NCI-H226 (cell line): ENCODE measurements around the gene SHROOM1.
A peak's percentile ranks its signal among the peaks of the same experiment; 100 is the strongest.

Experiments
- DNase-seq: peaks from one replicate; pipeline ENCODE4 v3.0.0-alpha.2; 2015

The SHROOM1 gene

DNA sequence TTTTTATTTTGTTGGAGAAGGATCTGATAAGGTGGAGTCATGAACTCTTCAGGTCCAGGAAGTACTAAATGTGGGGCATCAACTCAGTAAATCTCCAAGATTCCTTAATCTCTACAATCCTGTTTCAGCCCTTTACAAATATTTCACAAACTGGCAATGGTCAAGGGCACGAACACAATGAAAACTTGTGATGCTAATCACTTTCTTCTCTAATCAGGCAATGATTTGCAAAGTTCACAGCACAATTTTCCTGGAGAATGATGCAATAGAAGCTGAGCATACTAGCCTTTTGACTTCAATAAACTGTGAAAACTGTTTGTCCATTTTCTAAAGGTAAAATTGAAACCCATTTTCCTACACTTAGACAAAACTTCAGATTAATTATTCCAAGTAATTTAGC lies 18.9 kb upstream of the SHROOM1 start:
- no peak for DNase-seq

- no peak for DNase-seq
Observed at GRCh38 chr5:132848270-132848669, 17.8 kb upstream of the SHROOM1 start.

GRCh38 chr5:132841305-132841704 lies 10.9 kb upstream of the SHROOM1 start:
- DNase-seq, result peak; percentile 36

GRCh38 chr5:132840896-132841295 lies 10.4 kb upstream of the SHROOM1 start:
- no peak for DNase-seq

GRCh38 chr5:132840313-132840712 lies 9.9 kb upstream of the SHROOM1 start:
- DNase-seq, result no peak

DNA sequence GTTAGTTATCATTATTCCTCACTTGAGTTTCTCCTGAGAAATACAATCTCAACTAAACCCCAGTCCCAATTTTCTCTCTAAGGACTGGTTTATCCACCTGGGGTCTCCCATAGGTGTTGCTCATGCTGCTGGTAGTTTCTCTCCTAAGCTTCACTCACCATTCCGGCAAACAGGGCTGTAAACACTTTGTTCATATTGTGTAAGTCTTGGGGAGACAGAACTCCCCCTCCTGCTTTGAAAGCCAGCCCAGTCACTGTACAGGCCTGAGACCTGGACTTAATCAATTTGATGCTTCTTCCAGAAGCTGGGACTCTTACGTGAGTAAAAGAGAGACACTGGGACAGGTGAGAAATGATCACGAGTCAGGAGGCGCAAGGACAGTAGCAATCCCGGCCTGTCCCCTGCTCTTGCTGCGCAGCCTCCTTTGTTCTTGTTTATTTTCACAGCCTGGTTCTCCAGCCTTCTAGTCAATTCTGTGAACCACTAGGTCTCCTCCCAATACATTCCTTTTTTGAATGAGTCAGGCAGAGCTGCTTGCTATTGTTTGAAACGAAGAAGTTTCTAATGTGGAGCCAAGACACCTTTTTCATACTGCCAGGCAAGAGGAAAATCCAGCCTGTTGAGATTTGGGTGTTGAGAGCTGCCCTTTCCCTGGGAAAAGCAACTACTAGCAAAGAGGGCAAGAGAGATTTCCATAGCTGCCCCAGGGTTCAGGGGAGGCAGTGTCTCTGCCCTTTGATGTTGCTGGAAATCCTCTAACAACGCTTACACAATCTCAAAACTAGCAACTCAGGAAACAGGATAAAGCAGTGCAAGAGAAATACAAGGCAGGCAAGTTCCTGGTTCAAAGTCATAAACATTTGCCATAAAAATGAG lies 9.2 kb upstream of the SHROOM1 start:
- peak; percentile 57 for DNase-seq

DNA sequence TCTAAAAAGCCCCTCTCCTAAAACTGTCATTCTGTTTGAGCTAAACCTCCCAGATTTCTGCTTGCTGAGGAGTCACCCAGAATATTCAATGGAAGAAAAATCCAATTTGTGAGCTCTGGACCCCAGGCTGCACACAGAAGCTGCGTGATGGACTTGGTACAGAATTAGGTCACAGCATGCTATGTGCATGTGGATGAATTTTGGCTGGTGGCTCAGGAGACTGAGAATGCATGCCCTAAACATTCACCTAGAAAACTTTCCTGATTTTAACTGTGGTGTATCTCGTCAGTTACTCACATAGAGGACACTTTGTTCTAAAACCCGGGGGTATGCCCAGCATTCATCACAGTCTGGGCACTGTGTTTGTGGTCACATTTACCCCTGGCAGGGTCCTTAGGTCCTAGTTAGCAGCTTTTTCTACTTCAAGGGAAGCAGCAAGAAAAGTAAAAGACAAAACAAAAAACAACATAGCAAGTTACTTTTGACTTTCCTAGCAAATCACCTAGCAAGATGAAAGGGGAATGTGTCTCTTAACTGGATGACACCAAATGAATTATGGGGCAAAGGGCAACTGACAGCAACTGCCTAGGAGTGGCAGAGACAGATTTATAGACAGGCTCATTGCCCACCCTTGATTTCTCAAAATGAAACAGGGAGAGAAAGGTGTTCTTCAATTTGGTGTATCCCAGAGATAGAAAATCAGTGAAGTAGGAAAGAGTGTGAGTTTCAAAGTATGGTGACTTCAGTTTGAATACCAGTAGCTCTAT lies 8.3 kb upstream of the SHROOM1 start:
- DNase-seq, result no peak

DNA sequence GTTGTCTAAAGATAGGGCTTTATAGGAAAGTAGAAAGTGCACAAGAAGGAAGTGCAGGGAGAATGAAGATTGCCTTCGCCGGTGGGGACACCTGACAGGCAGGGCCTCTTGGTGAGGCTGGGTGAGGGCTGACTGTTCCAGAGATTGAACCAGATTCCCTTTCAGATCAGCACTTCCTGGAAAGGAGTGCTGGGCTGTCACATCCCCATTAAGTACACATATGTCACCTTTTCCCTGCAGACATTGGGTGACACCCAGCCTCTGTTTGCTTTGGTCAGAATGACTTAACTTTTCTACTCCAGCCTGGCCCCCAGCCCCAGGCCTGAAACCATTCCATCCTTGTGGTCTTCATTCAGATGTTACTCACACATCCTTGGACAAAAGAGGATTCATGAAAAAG lies 7.4 kb upstream of the SHROOM1 start:
- DNase-seq, result no peak

DNA sequence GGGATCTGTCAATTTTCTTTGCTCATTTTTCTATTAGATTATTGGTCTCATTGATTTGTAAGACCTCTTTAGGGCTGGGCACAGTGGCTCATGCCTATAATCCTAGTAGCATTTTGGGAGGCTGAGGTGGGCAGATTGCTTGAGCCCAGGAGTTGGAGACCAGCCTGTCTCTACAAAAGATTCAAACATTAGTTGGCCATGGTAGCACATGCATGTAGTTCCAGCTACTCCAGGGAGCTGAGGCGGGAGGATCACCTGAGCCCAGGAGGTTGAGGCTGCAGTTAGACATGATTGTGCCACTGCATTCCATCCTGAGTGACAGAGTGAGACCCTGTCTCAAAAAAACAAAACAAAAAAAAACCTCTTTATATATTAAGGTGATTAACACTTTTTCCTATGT lies 6.4 kb upstream of the SHROOM1 start:
- no peak for DNase-seq

GRCh38 chr5:132834057-132834456 lies 3.6 kb upstream of the SHROOM1 start:
- DNase-seq, result no peak

DNA sequence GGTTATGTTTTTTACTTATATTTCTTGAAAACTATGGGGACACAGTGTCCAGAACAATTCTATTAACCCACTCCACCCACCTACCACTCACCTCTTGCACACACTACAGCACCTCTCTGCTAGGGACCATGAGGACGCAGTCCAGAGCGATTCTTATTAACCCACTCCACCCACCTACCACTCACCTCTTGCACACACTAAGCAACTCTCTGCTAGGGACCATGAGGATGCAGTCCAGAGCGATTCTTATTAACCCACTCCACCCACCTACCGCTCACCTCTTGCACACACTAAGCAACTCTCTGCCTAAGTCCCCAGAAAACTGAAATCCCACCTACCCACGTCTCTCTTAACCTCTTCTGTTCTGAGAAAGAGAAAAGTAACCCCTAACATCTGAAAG lies 2.2 kb upstream of the SHROOM1 start:
- DNase-seq, result no peak

GRCh38 chr5:132831095-132831860 lies 831 bp upstream of the SHROOM1 start:
- no peak for DNase-seq

- DNase-seq, result peak; percentile 55
Observed at GRCh38 chr5:132829742-132830435, 558 bp downstream of the SHROOM1 start.

GRCh38 chr5:132828846-132829494 lies 1.5 kb downstream of the SHROOM1 start:
- no peak for DNase-seq

DNA sequence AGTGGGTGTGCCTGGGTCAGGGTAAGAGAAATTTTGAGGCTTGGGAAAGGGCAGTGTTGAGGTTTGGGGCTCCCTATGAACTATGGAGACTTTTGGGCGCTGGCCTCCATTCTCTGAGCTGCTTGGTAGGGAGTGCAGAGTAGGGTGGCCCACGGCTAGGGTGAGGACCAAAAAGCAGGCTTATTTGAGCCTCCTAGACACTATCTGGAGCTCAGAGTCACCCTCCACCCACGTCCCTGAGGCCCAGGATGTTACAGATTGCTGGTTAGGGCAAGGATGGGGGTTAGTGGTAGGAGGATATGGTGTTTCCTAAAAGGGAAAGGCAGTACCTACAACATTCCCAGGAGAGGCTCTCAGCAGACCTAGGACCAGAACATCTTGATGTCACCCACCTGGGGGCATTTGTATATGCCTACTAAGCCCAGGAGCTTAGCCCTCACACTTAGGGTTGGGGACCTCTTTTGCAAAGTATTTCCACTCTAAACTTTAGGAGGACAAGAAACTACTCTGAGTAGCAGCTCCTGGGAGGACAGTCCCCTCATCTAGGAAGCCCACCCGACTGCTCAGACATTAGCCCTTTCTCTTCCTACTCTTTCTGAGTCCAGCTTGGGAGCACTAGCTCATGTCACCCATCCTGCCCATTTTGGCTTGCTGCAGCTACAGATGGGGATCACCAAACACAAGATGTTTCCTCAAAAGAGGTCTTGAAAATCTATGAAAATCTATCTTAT lies 2.3 kb downstream of the SHROOM1 start:
- no peak for DNase-seq

GRCh38 chr5:132826424-132827082 lies 3.9 kb downstream of the SHROOM1 start:
- no peak for DNase-seq

- no peak for DNase-seq
Observed at GRCh38 chr5:132825834-132826391, 4.5 kb downstream of the SHROOM1 start.

DNA sequence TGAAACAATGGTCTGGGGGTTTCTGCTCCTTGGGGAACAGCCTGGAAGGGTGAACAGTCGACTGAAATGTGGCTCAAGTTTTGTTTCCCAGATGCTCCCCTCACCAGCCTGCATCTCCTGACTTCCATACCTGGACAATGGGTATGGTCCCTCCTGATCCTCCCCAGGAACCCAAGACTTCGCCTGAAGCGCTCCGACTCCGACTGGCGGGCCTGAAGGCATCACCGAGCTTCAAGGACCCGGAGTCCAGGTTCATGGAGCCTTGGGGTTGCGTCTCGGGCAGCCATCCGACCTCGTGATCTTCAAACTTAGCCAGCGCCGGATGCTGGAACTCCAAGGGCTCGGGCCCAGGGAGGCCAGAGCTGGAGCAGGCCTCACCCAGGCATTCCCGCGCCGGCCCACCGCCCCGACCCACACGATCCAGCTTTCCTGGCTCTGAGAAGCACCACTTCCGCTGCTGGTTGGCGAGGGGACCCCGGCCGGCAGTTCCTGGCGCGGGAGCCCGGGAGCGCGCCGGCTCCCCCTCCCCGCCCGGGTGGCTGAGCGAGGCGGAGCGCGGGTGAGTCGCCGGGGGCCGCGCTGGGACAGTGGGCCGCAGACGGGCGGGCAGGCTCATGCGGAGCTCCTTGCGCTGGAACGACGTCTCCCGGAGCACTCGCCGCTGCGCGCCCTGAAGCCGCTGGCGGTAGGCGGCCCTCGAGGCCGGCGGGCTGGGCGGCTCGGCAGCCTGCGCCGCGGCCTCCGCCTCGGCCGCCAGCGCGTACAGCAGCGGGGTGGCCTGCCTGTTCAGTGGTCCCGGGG lies 5.2 kb downstream of the SHROOM1 start:
- no peak for DNase-seq

- DNase-seq, result no peak
Observed at GRCh38 chr5:132824426-132824825, 6.0 kb downstream of the SHROOM1 start.
